Caco-2 (cell line): ENCODE results near the gene TMEFF2. TPM values are rescaled to one million over a fixed set of nuclear protein-coding genes. Genes with fewer than 3 reads are reported as not detected.

ENCODE experiments used
- BruUV-seq: library from RNA; stranded (reverse); fragments of 400-500 nt; replicated peaks from 2 replicates; lab custom pipeline; 2021; lab: Mats Ljungman, UMichigan
- CTCF ChIA-PET: fragments of 300-600 bp; sonication (Branson Sonifier 250); formaldehyde crosslinking; loops from one replicate; lab custom pipeline; 2022; ENCODE audit warnings: antibody characterized with exemption; lab: Charles Lee
- POLR2A ChIA-PET: fragments of 300-600 bp; sonication (Branson Sonifier 250); formaldehyde crosslinking; loops from one replicate; lab custom pipeline; 2022; ENCODE audit warnings: antibody characterized with exemption; lab: Charles Lee
- DNase-seq, 2 experiments: peaks; one replicate each; pipeline versions ENCODE4 v3.0.0 to v3.0.0-alpha.2; 2020 to 2022
- H3K27me3 ChIP-seq: replicated peaks from 2 replicates; pipeline ENCODE4 v1.6.0; 2011; ENCODE audit warnings: low read length; ENCODE audit not compliant: control insufficient read depth, insufficient read depth
- H3K36me3 ChIP-seq: 2 replicates; pipeline ENCODE4 v1.5.1; 2011; ENCODE audit warnings: low read length; ENCODE audit not compliant: control insufficient read depth, insufficient read depth
- H3K4me1 ChIP-seq: fragments of 250-450 bp; sonication (Bioruptor Pico); 2 replicates; pipeline ENCODE4 v1.5.1; 2020; ENCODE audit warnings: mild to moderate bottlenecking
- H3K4me3 ChIP-seq: 2 replicates; pipeline ENCODE4 v1.5.1; 2011; ENCODE audit warnings: low read depth, mild to moderate bottlenecking, control low read depth, low read length
- H3K9me3 ChIP-seq: fragments of 250-450 bp; sonication (Bioruptor Pico); 2 replicates; pipeline ENCODE4 v1.5.1; 2020; ENCODE audit warnings: mild to moderate bottlenecking, moderate library complexity
- H3K27ac Mint-ChIP-seq: one replicate; pipeline ENCODE4 v1.8.0; 2022; ENCODE audit warnings: mixed read lengths; ENCODE audit not compliant: unreplicated experiment
- H3K27me3 Mint-ChIP-seq: one replicate; pipeline ENCODE4 v1.8.0; 2022; ENCODE audit warnings: mixed read lengths; ENCODE audit not compliant: insufficient read depth, unreplicated experiment
- H3K36me3 Mint-ChIP-seq: one replicate; pipeline ENCODE4 v1.8.0; 2022; ENCODE audit warnings: mild to moderate bottlenecking, mixed read lengths; ENCODE audit not compliant: insufficient read depth, unreplicated experiment
- H3K4me1 Mint-ChIP-seq: one replicate; pipeline ENCODE4 v1.8.0; 2022; ENCODE audit warnings: low read depth, mixed read lengths; ENCODE audit not compliant: unreplicated experiment
- H3K4me3 Mint-ChIP-seq: one replicate; pipeline ENCODE4 v1.8.0; 2022; ENCODE audit warnings: mild to moderate bottlenecking, moderate library complexity, mixed read lengths; ENCODE audit not compliant: unreplicated experiment
- H3K9me3 Mint-ChIP-seq: one replicate; pipeline ENCODE4 v1.8.0; 2022; ENCODE audit warnings: mixed read lengths; ENCODE audit not compliant: unreplicated experiment
- intact Hi-C: fragments of 100-400 bp; cut with micrococcal nuclease; formaldehyde crosslinking; loops from one replicate; pipeline ENCODE4 v1.10.0; 2022; ENCODE audit not compliant: unreplicated experiment
- total RNA-seq: library from RNA; stranded (reverse); gene quantifications from 2 replicates; pipeline ENCODE4 v1.2.3, GENCODE V29; 2022
- TF ChIP-seq, protein P1 (sequence below), 2 experiments: fragments of 200-600 bp in 1 of 2; IDR thresholded peaks; 1 replicate in 1 of 2; 2 replicates in 1 of 2; pipeline versions ENCODE4 v1.5.1 to v1.8.0; 2011 to 2022; ENCODE audit warnings: antibody characterized with exemption in 1 of 2, control low read depth in 1 of 2, inconsistent platforms in 1 of 2, low read depth in 1 of 2, low read length in 1 of 2, mild to moderate bottlenecking in 1 of 2, moderate library complexity in 1 of 2; ENCODE audit not compliant: insufficient read depth in 1 of 2, severe bottlenecking in 1 of 2, unreplicated experiment in 1 of 2

The TMEFF2 gene
- total RNA-seq, 1 experiment from 2014 or later, result not detected

DNA sequence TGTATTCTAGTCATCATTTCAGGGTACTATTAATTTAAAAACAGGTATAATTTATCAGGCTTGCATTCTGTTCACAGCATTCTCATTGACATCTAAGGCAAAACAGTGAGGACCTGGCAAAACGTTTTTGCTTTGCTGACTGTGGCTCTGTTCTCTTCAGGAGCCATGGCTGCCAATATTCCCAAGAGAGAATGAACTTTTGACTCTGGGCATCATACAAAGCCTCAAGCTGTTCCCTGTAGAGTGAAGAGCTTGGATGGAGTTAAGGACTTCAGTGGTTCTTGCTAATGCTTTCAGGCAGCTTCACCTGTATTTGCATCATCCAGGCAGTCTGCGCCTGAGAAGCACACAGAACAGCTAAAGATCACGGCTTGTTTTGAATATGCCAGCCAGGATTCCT is 282.0 kb downstream of the TMEFF2 start:
- CTCF ChIA-PET, result no interaction called here
- Histone ChIP-seq H3K36me3 (no peaks in the 10 kb centered on the region), H3K9me3 (no peaks in the 10 kb centered on the region), H3K27me3 (no peaks in the 10 kb centered on the region), H3K4me1 (no peaks in the 10 kb centered on the region), H3K4me3 (no peak overlapping the region)
- DNase-seq, result no peak
- TF ChIP-seq, protein P1, sequence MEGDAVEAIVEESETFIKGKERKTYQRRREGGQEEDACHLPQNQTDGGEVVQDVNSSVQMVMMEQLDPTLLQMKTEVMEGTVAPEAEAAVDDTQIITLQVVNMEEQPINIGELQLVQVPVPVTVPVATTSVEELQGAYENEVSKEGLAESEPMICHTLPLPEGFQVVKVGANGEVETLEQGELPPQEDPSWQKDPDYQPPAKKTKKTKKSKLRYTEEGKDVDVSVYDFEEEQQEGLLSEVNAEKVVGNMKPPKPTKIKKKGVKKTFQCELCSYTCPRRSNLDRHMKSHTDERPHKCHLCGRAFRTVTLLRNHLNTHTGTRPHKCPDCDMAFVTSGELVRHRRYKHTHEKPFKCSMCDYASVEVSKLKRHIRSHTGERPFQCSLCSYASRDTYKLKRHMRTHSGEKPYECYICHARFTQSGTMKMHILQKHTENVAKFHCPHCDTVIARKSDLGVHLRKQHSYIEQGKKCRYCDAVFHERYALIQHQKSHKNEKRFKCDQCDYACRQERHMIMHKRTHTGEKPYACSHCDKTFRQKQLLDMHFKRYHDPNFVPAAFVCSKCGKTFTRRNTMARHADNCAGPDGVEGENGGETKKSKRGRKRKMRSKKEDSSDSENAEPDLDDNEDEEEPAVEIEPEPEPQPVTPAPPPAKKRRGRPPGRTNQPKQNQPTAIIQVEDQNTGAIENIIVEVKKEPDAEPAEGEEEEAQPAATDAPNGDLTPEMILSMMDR (IDR thresholded peaks at IDR 0.05; ENCODE audit: insufficient read depth in 1 of 2, low read depth in 1 of 2, low read length in 1 of 2, severe bottlenecking in 1 of 2, unreplicated experiment in 1 of 2), result no peak
- Mint-ChIP-seq H3K4me1 (no peaks in the 10 kb centered on the region), H3K9me3 (no peaks in the 10 kb centered on the region), H3K27ac (no peak overlapping the region), H3K36me3 (no peaks in the 10 kb centered on the region), H3K4me3 (no peak overlapping the region), H3K27me3 (peaks cover 4% of the 10 kb centered on the region)
- no TSS peak for BruUV-seq
- POLR2A ChIA-PET, result no interaction called here
- intact Hi-C loops, result no loop called here

DNA sequence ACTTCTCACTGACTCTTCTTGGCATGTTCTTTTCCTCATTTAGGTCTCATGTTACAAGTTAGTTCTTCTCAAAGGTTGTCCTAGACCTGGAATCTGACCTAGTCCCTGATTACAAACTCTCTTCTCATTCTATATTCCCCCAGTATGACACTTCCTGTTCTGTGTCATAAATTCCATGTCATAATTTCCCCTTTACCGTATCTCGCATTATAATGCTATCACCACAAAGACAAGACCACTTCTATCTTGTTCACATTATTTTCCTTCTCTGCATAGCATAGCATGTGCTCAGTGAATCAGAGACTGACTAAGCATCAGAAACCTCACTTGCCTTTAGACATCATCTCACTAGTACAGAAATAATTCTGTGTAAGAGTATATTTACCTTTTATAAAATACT is 284.2 kb downstream of the TMEFF2 start:
- intact Hi-C loops, result no loop called here

DNA sequence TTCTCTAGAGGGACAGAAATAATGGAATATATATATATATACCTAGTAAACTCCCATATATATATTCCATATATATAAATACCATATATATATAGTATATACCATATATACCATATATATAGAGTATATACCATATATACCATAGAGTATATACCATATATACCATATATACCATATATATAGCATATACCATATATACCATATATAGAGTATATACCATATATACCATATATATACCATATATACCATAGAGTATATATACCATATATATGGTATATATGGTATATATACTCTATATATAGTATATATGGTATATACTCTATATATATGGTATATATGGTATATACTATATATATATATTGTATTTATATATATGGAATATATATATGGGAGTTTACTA is 285.9 kb downstream of the TMEFF2 start:
- Histone ChIP-seq H3K9me3 (no peaks in the 10 kb centered on the region), H3K4me3 (no peak overlapping the region), H3K36me3 (no peaks in the 10 kb centered on the region), H3K4me1 (no peaks in the 10 kb centered on the region), H3K27me3 (no peaks in the 10 kb centered on the region)
- Mint-ChIP-seq H3K4me3 (no peak overlapping the region), H3K9me3 (no peaks in the 10 kb centered on the region), H3K27me3 (no peaks in the 10 kb centered on the region), H3K4me1 (no peaks in the 10 kb centered on the region), H3K36me3 (no peaks in the 10 kb centered on the region), H3K27ac (no peak overlapping the region)
- intact Hi-C loops, result no loop called here
- ChIA-PET CTCF (no interaction called here), POLR2A (no interaction called here)
- TF ChIP-seq, protein P1 (IDR thresholded peaks at IDR 0.05; ENCODE audit: insufficient read depth in 1 of 2, low read depth in 1 of 2, low read length in 1 of 2, severe bottlenecking in 1 of 2, unreplicated experiment in 1 of 2), result no peak
- no peak for DNase-seq
- no TSS peak for BruUV-seq

More for the DNA sequence above, 284.2 kb downstream of the TMEFF2 start:
- ChIA-PET POLR2A (no interaction called here), CTCF (no interaction called here)
- Histone ChIP-seq H3K27me3 (no peaks in the 10 kb centered on the region), H3K4me3 (no peak overlapping the region), H3K9me3 (no peaks in the 10 kb centered on the region), H3K4me1 (no peaks in the 10 kb centered on the region), H3K36me3 (no peaks in the 10 kb centered on the region)
- TF ChIP-seq, protein P1 (IDR thresholded peaks at IDR 0.05; ENCODE audit: insufficient read depth in 1 of 2, low read depth in 1 of 2, low read length in 1 of 2, severe bottlenecking in 1 of 2, unreplicated experiment in 1 of 2), result no peak
- no peaks in the 10 kb centered on the region for H3K36me3 Mint-ChIP-seq
- no peaks in the 10 kb centered on the region for H3K27me3 Mint-ChIP-seq
- H3K4me3 Mint-ChIP-seq, result no peak overlapping the region
- no peak for DNase-seq
- H3K9me3 Mint-ChIP-seq, result no peaks in the 10 kb centered on the region
- no peak overlapping the region for H3K27ac Mint-ChIP-seq
- no peaks in the 10 kb centered on the region for H3K4me1 Mint-ChIP-seq
- BruUV-seq, result no TSS peak
